ENCODE data around the gene RTN4.

The RTN4 gene

GRCh38 chr2:55049043-55049820, 1.0 kb downstream of the RTN4 start:
- TF ChIP-seq ZC3H10 (CRISPR knock-in tag; IDR thresholded peaks at IDR 0.05) (no peak), ZFP30 (CRISPR knock-in tag; IDR thresholded peaks at IDR 0.05) (no peak), ESRRG (CRISPR knock-in tag; IDR thresholded peaks at IDR 0.05) (no peak), ZFP3 (CRISPR knock-in tag; IDR thresholded peaks at IDR 0.05) (no peak), TOX (CRISPR knock-in tag; IDR thresholded peaks at IDR 0.05; ENCODE audit: borderline replicate concordance) (no peak), TSHZ2 (CRISPR knock-in tag; IDR thresholded peaks at IDR 0.05) (peak; percentile 56; the same call in 1 of the 2 replicates), POU6F1 (CRISPR knock-in tag; IDR thresholded peaks at IDR 0.05; ENCODE audit: borderline replicate concordance, low read depth) (no peak), CSDC2 (CRISPR knock-in tag; IDR thresholded peaks at IDR 0.05) (no peak), BACH2 (CRISPR knock-in tag; IDR thresholded peaks at IDR 0.05; ENCODE audit: borderline replicate concordance) (no peak), SNAI2 (CRISPR knock-in tag; IDR thresholded peaks at IDR 0.05) (no peak), GLIS3 (CRISPR knock-in tag; IDR thresholded peaks at IDR 0.05) (no peak), TCF4 (CRISPR knock-in tag; IDR thresholded peaks at IDR 0.05; ENCODE audit: borderline replicate concordance) (peak; percentile 2; the same call in 1 of the 2 replicates)
- peak; percentile 27 for ATAC-seq

- no peak for ATAC-seq
- TF ChIP-seq TCF4 (CRISPR knock-in tag; IDR thresholded peaks at IDR 0.05; ENCODE audit: borderline replicate concordance), result 0 out of 2 replicates have a peak, but pooled peaks have one; percentile 6
- TF ChIP-seq, protein P1, sequence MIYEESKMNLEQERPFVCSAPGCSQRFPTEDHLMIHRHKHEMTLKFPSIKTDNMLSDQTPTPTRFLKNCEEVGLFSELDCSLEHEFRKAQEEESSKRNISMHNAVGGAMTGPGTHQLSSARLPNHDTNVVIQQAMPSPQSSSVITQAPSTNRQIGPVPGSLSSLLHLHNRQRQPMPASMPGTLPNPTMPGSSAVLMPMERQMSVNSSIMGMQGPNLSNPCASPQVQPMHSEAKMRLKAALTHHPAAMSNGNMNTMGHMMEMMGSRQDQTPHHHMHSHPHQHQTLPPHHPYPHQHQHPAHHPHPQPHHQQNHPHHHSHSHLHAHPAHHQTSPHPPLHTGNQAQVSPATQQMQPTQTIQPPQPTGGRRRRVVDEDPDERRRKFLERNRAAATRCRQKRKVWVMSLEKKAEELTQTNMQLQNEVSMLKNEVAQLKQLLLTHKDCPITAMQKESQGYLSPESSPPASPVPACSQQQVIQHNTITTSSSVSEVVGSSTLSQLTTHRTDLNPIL (CRISPR knock-in tag; IDR thresholded peaks at IDR 0.05; ENCODE audit: low read depth), result no peak
Measured at GRCh38 chr2:55048508-55049042, 1.7 kb downstream of the RTN4 start.

GRCh38 chr2:55047677-55048299, 2.5 kb downstream of the RTN4 start:
- 0 out of 3 replicates have a peak, but pooled peaks have one; percentile 5 for ATAC-seq
- no peak for TF ChIP-seq TOX (CRISPR knock-in tag; IDR thresholded peaks at IDR 0.05; ENCODE audit: borderline replicate concordance)
- no peak for TF ChIP-seq PATZ1 (CRISPR knock-in tag; IDR thresholded peaks at IDR 0.05; ENCODE audit: borderline replicate concordance)
- no peak for TF ChIP-seq ZFP30 (CRISPR knock-in tag; IDR thresholded peaks at IDR 0.05)
- no peak for TF ChIP-seq OSR1 (CRISPR knock-in tag; IDR thresholded peaks at IDR 0.05)
- no peak for TF ChIP-seq ESRRG (CRISPR knock-in tag; IDR thresholded peaks at IDR 0.05)
- TF ChIP-seq ZNF70 (CRISPR knock-in tag; IDR thresholded peaks at IDR 0.05), result no peak
- no peak for TF ChIP-seq POU6F1 (CRISPR knock-in tag; IDR thresholded peaks at IDR 0.05; ENCODE audit: borderline replicate concordance, low read depth)
- TF ChIP-seq GLIS3 (CRISPR knock-in tag; IDR thresholded peaks at IDR 0.05), result no peak
- TF ChIP-seq CSRNP3 (CRISPR knock-in tag; IDR thresholded peaks at IDR 0.05), result no peak
- TF ChIP-seq BACH2 (CRISPR knock-in tag; IDR thresholded peaks at IDR 0.05; ENCODE audit: borderline replicate concordance), result no peak
- TF ChIP-seq RARB (CRISPR knock-in tag; IDR thresholded peaks at IDR 0.05), result no peak
- no peak for TF ChIP-seq ZFP3 (CRISPR knock-in tag; IDR thresholded peaks at IDR 0.05)
- no peak for TF ChIP-seq PPARA (CRISPR knock-in tag; IDR thresholded peaks at IDR 0.05; ENCODE audit: borderline replicate concordance)
- TF ChIP-seq ZNF565 (CRISPR knock-in tag; conservative IDR thresholded peaks at IDR 0.05; ENCODE audit: low read depth), result no peak
- TF ChIP-seq ISL1 (CRISPR knock-in tag; IDR thresholded peaks at IDR 0.05), result no peak
- TF ChIP-seq ARNTL (CRISPR knock-in tag; IDR thresholded peaks at IDR 0.05; ENCODE audit: borderline replicate concordance, low read depth), result no peak
- no peak for TF ChIP-seq ZNF8 (CRISPR knock-in tag; IDR thresholded peaks at IDR 0.05)
